ENCODE data around the gene BLTP3A.

DNA sequence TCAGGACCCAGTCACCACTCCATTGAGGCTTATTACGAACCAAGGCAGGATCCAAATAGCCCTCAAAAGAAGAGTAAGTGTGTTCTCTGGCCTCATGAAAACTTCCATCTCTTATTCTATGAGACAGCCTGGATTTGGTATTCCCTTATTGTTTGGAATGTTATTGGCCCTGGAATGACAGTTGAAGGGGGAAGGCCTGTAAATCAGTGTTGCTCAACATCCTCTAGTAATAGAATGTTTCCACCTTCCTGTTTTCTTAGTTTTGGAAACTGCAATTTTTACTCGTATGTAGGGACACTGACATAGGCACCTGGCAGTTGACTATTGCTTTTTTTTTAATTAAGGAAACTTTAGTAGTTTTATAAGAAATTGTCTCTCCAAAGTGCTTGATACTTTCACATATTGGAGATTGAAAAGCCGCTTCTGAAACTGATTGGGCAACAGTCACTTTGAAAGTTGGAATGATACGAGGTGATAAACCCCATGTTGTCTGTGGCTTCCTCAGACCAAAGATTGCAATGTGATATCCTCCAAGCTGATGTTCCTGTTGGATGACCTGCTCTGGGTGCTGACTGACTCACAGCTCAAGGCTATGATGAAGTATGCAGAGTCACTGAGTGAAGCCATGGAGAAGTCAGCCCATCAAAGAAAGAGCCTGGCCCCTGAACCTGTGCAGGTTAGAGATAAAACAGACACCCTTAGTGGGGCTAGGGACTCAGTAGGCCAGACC, 43.1 kb downstream of the BLTP3A start:
- no peak for TF ChIP-seq CTCF (IDR thresholded peaks at IDR 0.05)
- no peak for TF ChIP-seq POLR2A (IDR thresholded peaks at IDR 0.05)
